ENCODE results near the gene METRNL.

DNA sequence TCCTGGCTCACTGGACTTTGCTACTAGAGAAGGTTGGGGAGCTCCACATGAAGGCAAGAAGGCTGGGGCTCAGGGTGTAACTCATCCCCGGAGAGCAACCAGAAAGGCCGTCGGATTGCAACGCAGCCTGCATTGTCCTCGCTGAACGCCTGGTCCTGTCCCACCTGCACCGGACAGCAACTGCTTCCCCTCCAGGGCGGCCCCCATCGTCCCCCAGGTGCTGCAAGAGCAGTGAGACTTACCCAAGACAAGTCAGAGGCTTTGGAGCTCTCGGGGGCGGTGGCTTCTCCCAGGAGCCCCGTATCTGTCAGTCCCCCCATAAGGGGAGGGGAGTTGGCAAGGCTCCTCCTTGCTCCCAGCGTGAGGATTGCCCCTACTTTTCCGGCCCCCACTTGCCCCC, 18.4 kb downstream of the METRNL start:
- TF ChIP-seq, protein P1, sequence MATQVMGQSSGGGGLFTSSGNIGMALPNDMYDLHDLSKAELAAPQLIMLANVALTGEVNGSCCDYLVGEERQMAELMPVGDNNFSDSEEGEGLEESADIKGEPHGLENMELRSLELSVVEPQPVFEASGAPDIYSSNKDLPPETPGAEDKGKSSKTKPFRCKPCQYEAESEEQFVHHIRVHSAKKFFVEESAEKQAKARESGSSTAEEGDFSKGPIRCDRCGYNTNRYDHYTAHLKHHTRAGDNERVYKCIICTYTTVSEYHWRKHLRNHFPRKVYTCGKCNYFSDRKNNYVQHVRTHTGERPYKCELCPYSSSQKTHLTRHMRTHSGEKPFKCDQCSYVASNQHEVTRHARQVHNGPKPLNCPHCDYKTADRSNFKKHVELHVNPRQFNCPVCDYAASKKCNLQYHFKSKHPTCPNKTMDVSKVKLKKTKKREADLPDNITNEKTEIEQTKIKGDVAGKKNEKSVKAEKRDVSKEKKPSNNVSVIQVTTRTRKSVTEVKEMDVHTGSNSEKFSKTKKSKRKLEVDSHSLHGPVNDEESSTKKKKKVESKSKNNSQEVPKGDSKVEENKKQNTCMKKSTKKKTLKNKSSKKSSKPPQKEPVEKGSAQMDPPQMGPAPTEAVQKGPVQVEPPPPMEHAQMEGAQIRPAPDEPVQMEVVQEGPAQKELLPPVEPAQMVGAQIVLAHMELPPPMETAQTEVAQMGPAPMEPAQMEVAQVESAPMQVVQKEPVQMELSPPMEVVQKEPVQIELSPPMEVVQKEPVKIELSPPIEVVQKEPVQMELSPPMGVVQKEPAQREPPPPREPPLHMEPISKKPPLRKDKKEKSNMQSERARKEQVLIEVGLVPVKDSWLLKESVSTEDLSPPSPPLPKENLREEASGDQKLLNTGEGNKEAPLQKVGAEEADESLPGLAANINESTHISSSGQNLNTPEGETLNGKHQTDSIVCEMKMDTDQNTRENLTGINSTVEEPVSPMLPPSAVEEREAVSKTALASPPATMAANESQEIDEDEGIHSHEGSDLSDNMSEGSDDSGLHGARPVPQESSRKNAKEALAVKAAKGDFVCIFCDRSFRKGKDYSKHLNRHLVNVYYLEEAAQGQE (IDR thresholded peaks at IDR 0.05; ENCODE audit: insufficient read depth in 1 of 2, low read depth in 2 of 2, low read length in 2 of 2), result no peak
- TF ChIP-seq POLR2AphosphoS5 (IDR thresholded peaks at IDR 0.05; ENCODE audit: low read depth, low read length), result no peak
